ENCODE measurements around the gene B3GAT2.

B3GAT2 gene

GRCh38 chr6:70838907-70839285 is 118.0 kb downstream of the B3GAT2 start:
- TF ChIP-seq CTCF (IDR thresholded peaks at IDR 0.05; ENCODE audit: low read depth, low read length, missing control alignments) = no peak
- no peak for DNase-seq (ENCODE audit: extremely low read depth, low read depth)
- no peak overlapping the region for H3K4me3 ChIP-seq (replicated peaks; ENCODE audit: low read depth, low read length)

GRCh38 chr6:70834520-70834919 is 122.3 kb downstream of the B3GAT2 start:
- TF ChIP-seq CTCF (IDR thresholded peaks at IDR 0.05; ENCODE audit: low read depth, low read length, missing control alignments) = no peak
- no peak for DNase-seq (ENCODE audit: extremely low read depth, low read depth)
- no peak overlapping the region for H3K4me3 ChIP-seq (replicated peaks; ENCODE audit: low read depth, low read length)

- TF ChIP-seq CTCF (IDR thresholded peaks at IDR 0.05; ENCODE audit: low read depth, low read length, missing control alignments) = no peak
- DNase-seq (ENCODE audit: extremely low read depth, low read depth) = no peak
- no peak overlapping the region for H3K4me3 ChIP-seq (replicated peaks; ENCODE audit: low read depth, low read length)
Measured at GRCh38 chr6:70831427-70831826, 125.4 kb downstream of the B3GAT2 start.

- DNase-seq (ENCODE audit: extremely low read depth, low read depth) = no peak
- no peak for TF ChIP-seq CTCF (IDR thresholded peaks at IDR 0.05; ENCODE audit: low read depth, low read length, missing control alignments)
- no peak overlapping the region for H3K4me3 ChIP-seq (replicated peaks; ENCODE audit: low read depth, low read length)
Measured at GRCh38 chr6:70823651-70824050, 133.2 kb downstream of the B3GAT2 start.

GRCh38 chr6:70821751-70822150 is 135.1 kb downstream of the B3GAT2 start:
- no peak overlapping the region for H3K4me3 ChIP-seq (replicated peaks; ENCODE audit: low read depth, low read length)
- TF ChIP-seq CTCF (IDR thresholded peaks at IDR 0.05; ENCODE audit: low read depth, low read length, missing control alignments) = no peak
- no peak for DNase-seq (ENCODE audit: extremely low read depth, low read depth)

- no peak for DNase-seq (ENCODE audit: extremely low read depth, low read depth)
- no peak for TF ChIP-seq CTCF (IDR thresholded peaks at IDR 0.05; ENCODE audit: low read depth, low read length, missing control alignments)
- H3K4me3 ChIP-seq (replicated peaks; ENCODE audit: low read depth, low read length) = no peak overlapping the region
Measured at GRCh38 chr6:70820778-70821177, 136.1 kb downstream of the B3GAT2 start.

GRCh38 chr6:70819646-70820045 is 137.2 kb downstream of the B3GAT2 start:
- no peak for DNase-seq (ENCODE audit: extremely low read depth, low read depth)
- TF ChIP-seq CTCF (IDR thresholded peaks at IDR 0.05; ENCODE audit: low read depth, low read length, missing control alignments) = no peak
- no peak overlapping the region for H3K4me3 ChIP-seq (replicated peaks; ENCODE audit: low read depth, low read length)

Data from HFF-Myc (cell line).